HG03159 (cell line): ENCODE results near the gene EDA.
A peak's percentile ranks its signal among the peaks of the same experiment; 100 is the strongest.

ENCODE experiments used
- ATAC-seq: cut with Tn5 transposase; IDR thresholded peaks from one replicate; pipeline ENCODE4 v1.9.1; 2021; ENCODE audit warnings: mild to moderate bottlenecking, moderate library complexity; ENCODE audit not compliant: unreplicated experiment

Gene EDA

GRCh38 chrX:69615779-69616456 is at the start of gene EDA:
Gene EDA (plus strand): TSS chrX:69616113.
- ATAC-seq: peak; percentile 82

GRCh38 chrX:69568828-69569227 is 47.1 kb upstream of the EDA start:
- no peak for ATAC-seq

DNA sequence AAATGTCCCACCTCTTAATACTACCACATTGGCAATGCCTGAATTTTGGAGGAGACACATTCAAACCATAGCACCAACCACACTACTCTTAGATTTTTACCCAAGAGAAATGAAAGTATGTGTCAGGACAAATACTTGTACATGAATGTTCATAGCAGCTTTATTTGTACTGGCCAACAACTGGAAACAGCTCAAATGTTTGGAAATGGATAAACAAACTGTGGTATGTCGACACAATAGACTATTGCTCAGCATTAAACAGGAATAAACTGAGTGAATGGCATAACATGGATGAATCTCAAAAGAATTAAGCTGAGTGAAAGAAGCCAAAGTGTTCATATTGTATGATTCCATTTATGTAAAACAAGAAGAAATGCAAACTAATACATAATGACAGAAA is 18.5 kb upstream of the EDA start:
- ATAC-seq: no peak

DNA sequence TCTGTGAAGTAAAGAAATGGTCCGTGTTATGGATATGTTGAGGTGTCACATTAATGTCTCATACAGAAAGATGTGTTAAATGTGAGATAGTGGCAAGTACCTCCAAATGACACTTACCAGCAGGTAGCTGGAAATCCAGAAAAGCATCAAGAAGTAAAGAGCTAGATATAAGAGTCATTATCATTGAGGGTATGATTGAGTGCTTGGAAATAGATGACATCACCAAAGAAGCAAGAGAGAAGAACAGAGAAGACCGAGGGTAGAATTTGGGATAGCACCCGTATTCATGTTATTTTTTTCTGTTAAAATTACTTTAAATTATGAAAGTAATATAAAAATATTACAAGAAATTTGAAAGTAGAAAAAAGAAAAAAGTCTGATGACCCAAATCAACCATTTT is 15.7 kb upstream of the EDA start:
- ATAC-seq: no peak

- ATAC-seq: no peak
Measured at GRCh38 chrX:69603566-69604194, 12.2 kb upstream of the EDA start.

DNA sequence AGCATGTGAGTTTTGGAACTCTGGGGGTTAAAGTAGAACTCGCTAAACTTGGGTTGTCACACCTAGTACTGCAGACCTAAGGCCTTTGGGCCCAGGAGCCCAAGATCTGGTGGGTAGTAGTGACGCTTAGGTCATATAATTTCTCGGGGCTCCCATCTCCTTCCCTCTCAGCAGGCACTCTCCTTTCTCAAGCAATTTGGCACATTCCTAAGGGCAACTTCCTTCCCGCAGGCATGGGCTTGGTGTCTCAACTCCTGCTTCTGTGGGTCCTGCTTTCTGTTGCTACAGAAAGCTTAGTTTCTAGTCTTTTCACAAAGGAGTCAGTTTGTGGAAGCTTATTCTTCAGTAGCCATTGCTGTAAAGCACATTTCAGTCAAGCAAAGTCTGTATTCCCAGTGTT is 10.4 kb upstream of the EDA start:
- no peak for ATAC-seq

DNA sequence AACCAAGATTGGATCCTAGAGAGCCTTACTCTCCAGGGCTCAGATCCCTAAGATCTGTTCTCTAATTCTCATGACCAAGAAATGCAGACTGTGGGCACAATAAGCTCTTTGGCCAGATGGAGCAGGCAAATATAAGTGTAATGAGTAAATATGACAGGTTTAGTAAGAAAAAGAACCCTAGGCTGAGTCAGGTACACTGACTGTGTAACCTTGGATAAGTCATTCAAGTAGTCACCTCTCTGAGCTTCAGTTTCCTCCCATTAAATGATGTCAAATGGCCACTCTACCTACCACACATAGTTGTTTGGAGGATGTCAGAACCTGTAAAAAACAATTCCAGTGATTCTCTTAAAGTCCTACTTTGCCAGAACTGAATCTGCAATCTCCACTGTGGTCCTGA is 8.3 kb upstream of the EDA start:
- no peak for ATAC-seq

- no peak for ATAC-seq
Measured at GRCh38 chrX:69613946-69614345, 2.0 kb upstream of the EDA start.

GRCh38 chrX:69614886-69615285 is 1.0 kb upstream of the EDA start:
- no peak for ATAC-seq

- ATAC-seq: no peak
Measured at GRCh38 chrX:69615342-69615741, 571 bp upstream of the EDA start.

DNA sequence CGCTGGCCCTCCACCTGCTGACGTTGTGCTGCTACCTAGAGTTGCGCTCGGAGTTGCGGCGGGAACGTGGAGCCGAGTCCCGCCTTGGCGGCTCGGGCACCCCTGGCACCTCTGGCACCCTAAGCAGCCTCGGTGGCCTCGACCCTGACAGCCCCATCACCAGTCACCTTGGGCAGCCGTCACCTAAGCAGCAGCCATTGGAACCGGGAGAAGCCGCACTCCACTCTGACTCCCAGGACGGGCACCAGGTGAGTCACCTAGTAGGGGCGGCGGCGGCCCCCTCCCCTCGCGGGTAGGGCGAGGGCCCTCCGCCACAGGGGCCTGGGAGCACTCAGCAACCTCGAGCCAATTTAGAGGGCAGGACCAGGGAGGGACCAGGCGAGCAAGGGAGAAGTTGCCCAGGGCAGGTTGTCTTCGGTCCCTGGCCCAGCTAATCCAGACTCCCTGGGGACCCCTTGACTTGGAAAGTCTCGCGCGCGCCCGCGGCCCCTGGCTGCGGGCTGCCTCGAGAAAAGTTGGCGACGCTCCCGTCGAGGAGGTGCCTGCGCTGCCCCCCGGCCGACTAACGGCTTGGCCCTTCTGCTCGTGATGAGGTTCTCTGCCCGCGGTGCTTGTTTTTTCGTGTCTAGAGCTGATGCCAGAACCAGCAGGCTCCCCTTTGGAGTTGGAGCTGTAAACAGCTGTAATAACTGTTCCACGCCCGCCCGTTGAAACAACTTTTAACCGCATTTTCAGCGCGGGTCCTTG is 717 bp downstream of the EDA start:
- no peak for ATAC-seq

DNA sequence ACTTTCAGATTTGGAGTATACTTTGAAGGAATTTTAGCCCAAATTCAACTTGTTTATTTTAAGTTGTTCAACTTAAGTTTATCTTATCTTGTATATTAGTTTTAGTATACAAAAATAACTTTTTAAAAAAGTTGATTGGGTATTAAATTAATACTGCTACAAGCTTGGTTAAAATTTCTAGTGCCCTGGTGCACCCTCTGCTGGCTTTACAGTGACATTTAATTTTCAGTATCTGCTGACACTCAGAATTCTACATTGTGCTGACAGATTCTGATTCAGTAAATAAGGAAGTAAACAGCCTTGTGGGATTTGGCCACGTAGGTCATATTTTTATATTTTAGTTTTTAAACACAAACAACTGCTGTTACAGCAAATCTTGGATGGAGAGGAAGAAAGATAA is 2.9 kb downstream of the EDA start:
- ATAC-seq: no peak

DNA sequence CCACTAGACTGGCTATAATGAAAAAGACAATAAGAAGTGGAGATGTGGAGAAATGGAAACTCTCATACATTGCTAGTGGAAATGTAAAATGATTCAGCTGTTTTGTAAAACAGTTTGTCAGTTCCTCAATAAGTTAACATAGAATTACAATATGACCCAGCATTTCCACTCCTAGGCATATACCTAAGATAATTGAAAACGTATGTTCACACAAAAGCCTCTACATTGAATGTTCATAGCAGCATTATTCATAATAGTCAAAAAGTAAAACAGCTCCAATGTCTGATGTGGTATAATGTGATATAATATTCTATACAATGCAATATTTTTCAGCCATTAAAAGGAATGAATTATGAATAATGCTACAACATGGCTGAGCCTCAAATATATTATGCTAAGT is 10.2 kb downstream of the EDA start:
- no peak for ATAC-seq

DNA sequence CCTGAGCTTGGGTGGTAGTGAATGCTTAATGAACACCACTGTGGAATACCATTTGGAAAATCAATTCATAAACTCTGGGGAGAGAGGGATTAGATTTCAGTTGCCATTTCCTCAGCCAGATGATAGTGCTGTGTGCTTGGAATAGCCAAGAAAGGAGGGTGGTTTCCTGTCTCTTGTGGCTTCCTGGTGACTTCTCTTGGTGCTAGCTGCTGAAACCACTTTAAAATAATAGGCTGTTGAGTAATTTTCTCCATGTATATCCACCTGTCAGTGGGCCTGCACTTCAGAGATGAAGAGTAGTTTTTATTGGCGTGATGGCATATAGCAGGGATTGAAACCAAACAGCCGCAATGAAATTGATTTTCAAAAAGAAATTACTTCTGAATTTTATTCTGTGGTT is 11.8 kb downstream of the EDA start:
- no peak for ATAC-seq

DNA sequence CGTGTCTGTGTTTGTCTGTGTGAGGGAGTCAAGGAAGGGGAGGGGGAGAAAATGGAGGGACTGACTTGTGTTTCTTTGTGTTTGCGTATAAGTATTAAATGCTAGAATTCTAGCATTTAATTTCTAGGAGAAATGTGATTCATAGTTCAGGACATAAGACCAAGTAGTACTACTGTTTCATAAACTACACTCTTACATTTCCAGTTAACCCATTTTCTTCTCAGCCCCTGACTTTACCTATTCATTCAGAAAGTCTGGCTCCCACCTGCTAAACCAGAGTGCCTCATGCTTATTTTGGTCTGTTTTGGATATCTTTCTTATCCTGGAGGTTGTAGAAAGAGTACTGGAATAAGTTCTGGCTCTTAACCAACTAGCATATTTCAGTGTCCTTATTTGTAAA is 14.2 kb downstream of the EDA start:
- no peak for ATAC-seq

DNA sequence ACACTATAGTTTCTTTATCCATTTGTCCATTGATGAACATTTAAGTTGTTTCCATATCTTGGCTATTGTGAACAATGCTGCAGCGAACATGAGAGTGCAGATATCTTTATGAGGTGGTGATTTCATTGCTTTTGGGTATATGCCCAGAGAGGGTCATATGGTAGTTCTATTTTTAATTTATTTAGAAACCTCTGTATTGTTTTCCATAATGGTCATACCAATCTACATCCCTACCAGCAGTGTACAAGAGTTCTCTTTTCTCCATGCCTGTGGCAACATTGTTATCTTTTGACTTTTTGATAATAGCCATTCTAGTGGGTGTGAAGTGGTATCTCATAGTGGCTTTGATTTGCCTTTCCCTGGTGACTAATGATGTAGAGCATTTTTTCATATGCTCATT is 48.8 kb downstream of the EDA start:
- no peak for ATAC-seq

DNA sequence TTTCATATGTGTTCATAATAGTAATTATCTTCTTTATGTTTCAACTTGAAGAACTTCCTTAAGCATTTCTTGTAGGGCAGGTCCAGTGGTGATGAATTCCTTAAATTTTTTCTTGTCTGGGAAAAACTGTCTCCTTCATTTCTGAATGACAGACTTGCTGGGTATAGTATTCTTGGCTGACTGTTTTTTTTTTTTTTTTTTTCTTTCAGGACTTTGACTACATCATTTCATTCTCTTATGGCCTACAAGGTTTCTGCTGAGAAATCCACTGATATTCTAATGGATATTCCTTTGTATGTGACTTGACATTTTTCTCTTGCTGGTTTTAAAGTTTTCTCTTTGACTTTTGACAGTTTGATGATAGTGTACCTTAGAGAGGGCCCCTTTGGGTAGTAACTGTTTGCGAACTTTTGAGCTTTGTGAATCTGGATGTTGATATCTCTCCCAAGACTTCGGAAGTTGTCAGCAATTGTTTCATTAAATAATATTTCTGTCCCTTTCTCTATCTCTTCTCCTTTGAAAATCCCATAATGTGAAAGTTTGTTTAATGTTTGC is 54.2 kb downstream of the EDA start:
- no peak for ATAC-seq

- no peak for ATAC-seq
Measured at GRCh38 chrX:69674891-69675290, 59.0 kb downstream of the EDA start.

- no peak for ATAC-seq
Measured at GRCh38 chrX:69705818-69706217, 89.9 kb downstream of the EDA start.

GRCh38 chrX:69718102-69718501 is 102.2 kb downstream of the EDA start:
- no peak for ATAC-seq

GRCh38 chrX:69724307-69724706 is 108.4 kb downstream of the EDA start:
- ATAC-seq: no peak

DNA sequence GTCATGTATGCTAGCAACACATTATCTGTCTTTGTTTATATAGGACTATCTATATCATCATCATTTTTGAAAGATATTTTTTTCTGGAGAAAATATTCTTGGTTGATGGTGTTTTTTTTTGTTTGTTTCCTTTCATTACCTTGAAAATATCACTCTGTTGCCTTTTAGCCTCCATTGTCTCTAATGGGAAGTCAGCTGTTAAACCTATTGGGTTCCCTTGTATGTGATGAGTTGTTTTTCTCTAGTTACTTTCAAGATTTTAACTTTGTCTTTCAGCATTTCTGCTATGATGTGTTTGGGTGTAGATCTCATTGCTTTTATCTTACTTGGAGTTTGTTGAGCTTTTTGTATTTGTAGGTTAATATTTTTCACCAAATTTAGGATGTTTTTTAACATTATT is 124.4 kb downstream of the EDA start:
- no peak for ATAC-seq
